CD4-positive, alpha-beta T cell treated with Interleukin-4 for 1 hour (primary cell): ENCODE measurements around the gene ALOXE3.
A peak's percentile ranks its signal among the peaks of the same experiment; 100 is the strongest.
"Not testable (repeated sequence)": the region's sequence is repeated elsewhere in the genome, so short reads cannot be mapped to it uniquely, and the experiment has no call there.

Source experiments
- DNase-seq, 2 donors: peaks; one replicate each; pipeline ENCODE4 v3.0.0-alpha.2; 2020 to 2022

The ALOXE3 gene

DNA sequence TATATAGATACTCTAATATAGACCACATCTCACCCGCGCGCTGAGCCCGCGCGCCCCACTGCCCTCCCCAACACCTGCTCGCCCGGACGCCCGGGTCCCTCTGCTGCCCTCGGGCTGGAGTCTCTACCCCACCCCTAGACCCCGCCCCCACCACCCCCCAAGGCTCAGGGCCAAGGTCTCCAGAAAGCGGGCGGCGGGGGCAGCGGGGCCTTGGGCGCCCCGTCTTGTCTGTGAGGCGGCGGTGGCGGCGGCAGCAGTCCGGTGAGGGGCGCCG, 3.0 kb upstream of the ALOXE3 start:
- no peak for DNase-seq

DNA sequence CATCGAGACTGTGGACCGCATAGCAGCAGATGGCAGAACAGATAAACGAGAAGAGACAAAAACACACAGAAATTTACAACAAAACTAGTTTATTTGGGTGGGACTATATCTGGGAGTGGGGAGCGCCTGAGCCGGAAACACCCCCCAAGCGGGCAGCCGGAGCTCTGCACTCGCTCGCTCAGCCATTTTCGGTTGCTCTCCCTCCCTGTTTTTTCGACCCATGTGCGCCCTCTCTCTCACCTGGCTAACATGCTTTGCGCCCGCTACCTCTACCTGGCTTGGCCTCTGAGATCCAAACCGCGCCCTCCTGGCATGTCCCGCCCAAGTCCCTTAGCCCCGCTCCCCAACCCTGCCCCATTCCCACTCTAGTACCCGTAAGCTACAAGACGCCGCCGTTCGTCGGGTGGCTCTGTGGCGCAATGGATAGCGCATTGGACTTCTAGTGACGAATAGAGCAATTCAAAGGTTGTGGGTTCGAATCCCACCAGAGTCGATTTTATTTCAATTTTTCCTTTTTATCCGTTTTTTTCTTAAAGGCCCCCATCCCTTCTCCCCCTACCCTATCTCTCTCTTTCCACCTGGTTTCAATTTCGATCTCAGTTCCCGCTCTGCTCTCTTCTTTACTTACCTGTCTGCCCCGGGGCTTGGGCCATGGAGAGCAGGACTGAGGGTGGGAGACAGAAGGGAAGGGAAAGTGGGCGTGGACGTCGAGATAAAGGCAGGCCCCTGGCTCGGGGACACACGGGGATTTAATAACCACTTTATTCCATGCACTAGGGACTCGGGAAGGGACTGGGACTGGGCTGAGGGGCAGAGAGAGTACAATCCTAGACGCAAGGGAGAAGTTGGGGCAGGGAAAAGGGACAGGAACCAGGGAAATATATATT, 2.4 kb upstream of the ALOXE3 start:
- peak; percentile 72 to 79 for DNase-seq

DNA sequence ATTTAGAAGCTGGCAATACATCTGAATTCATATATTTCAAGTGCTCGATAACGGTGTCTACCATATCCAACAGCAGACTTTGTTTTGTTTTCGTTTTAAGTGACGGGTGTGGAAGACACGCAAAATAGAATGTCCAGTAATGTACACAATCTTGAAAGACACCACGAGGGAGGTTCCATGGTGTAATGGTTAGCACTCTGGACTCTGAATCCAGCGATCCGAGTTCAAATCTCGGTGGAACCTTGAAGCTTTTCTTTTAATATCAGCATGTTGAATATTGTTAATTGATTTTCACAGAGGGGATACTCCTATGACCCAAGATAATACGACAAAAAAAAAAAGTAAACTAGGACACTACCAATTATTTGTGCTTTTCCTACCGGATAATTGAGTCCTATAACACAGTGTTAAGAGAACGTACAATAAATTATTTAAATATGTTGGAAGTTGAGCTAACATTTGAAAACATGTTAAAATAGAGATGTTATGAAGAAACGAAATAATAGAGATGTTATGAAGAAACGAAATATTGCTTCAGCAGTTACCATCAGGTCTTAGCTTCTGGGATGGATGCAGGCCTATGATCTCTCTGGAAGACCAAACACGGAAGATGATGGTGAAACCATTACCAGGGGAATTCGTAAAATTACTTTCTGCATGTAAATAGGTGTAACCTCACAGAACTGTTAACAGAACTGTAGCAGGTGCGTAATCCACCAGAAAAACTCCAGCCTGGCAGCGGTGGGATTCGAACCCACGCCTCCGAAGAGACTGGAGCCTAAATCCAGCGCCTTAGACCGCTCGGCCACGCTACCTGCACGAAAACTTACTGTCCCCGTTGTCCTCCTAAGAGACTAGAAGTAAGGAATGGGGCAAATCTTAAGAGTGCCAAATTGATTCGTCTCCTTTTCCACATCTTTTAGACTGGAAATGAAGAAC, 1.5 kb upstream of the ALOXE3 start:
- DNase-seq: peak; percentile 87 to 95

DNA sequence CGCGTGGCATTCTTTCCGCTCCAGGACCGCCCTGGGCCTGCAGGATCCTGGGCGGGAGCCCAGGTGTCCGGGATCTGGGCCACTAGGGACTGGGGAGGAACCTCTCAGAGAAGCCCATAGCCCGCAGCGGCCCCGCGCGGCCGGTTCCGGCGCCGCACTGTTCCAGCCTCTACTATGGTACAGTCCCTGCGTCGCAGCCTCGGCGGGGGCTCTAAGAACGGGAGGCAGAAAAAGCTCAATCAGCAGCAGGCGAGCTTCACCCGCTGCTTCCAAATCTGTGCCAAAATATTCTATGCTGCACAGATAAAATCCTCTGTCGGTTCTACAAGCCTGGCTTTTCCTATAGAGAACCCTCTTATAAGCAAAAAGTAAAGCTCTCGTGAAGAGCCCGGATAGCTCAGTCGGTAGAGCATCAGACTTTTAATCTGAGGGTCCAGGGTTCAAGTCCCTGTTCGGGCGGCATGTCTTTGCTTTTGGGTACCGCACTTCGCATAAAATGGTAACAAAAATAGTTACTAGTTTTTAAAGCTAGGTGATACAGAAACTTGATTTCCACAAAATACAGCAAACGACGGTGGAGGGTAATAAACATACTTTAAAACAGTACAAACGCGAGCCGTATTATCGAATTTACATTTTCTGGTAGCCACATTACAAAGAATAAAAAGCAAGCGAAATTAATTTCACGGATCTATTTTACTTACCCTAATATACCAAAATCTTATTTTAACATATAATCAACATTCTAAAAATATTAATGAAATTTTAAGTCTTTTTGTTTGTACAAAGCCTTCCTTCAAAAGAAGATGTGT, 661 bp upstream of the ALOXE3 start:
- DNase-seq: peak; percentile 85 to 92

DNA sequence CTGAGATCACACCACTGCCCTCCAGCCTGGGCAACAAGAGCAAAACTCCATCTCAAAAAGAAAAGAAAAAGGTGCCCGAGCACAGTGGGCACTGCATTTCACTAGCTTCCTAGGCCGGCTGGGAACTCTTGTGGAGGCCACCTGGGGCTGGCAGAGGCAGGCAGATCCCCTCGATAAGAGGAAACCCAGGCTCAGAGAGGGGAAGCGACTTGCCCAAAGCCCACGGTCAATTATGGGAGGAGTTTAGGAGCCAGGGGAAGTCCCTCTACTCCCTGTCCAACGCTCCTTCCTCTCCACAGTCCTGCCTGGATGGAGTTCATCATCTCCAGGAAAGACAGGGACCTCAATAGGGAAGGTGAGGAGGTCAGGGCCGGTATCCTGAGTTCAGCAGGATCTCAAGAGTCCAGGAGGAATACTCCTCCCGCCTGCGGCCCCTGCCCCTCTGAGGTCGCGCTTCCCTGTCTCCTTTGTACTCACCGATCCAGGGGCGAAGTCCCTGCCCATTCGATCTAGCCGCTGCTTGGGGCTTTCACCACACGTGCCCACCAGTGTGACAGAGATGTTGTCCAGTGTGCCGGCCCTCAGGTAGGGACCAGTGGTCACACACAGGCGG, 841 bp downstream of the ALOXE3 start:
- no peak for DNase-seq

DNA sequence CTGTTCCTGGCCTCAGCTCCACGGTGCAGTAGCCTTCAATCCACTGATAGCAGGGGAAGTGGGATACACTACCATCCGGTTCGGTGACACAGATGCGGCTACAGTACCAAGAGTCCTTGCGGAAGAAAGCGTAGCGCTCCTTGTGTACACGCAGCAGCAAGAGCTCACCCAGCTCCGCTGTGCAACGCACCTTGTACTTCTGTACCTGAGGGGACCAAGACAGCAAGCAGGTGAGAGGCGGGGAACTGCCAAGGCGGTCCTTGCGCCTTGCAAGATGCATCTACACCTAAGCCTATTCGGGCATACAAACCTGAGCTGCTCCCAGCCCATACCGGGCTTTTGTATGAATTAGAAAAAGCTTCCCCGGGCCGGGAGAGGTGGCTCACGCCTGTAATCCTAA, 1.5 kb downstream of the ALOXE3 start:
- no peak for DNase-seq

DNA sequence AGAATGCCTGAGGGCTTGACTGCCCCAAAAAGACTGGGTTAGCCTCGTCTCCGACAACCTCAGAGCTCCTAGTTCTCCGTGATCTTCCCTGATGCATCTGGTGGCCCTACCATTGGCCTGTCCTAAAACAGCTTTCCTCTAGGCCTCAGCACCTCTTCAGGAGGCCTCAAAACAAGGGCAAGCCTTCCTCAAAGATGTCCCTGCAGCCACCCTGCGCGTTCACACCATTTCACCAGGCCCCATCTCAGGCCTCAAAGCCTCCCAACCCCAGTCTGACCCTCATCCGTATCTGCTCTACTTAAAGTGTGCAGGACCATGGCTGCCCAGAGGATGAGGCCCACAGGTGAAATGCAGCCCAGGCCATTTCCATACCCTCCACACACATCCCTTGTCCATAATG, 7.4 kb downstream of the ALOXE3 start:
- DNase-seq: no peak

DNA sequence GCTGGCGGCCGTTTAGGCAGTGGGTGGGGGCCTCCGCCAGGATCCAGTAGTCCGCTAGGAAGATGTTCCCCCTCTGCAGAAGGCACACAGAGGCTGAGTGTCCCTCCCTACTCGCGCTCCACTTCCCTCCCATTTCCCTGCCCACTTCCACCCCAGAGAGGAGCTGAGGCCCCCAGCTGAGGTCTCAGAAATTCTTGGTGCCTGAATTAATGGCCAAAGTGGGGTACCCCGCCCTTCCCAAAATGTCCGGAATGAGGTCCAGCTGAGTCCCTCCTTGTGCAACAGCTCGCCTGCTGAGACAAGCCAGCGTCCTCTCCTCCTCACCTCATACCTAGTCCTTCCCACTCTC, 7.9 kb downstream of the ALOXE3 start:
- DNase-seq: no peak

DNA sequence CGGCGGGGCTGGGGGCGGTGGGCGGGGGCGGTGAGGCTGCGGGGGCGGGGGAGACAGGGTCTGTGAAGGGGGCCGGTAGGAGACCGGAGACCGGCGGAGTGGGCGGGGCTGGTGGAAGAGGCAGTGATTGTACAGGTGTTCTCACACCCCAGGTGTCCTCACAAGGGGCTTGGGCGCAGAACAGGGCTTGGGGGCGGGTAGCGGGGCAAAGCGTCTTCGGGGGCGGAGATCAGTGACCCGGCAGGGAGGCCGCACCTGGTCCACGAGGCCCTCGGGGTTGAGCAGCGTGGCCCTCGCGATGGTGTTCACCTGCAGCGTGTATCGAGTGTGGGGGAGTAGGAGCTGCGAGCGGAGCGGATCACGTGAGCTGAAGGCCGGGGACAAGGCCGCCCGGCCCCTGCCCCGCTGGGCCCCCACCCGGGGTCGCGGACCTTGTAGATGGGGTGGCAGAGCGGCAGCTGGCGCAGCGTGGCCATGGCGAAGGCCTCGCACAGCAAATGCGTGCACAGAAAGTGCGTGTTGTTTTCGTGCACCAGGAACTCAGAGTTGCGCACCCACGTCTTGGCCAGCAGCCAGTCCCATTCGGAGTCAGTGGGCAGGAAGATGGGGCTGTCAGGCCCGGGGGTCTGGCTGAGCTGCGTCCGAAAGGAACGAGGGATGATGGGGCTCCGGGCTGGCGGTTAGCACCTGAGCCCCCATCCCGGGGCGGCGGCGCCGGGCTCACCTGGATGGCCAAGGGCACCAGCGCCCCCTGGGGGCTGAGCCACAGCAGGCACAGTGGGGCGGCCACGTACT, 8.5 kb downstream of the ALOXE3 start:
- DNase-seq: peak; percentile 77 to 81

DNA sequence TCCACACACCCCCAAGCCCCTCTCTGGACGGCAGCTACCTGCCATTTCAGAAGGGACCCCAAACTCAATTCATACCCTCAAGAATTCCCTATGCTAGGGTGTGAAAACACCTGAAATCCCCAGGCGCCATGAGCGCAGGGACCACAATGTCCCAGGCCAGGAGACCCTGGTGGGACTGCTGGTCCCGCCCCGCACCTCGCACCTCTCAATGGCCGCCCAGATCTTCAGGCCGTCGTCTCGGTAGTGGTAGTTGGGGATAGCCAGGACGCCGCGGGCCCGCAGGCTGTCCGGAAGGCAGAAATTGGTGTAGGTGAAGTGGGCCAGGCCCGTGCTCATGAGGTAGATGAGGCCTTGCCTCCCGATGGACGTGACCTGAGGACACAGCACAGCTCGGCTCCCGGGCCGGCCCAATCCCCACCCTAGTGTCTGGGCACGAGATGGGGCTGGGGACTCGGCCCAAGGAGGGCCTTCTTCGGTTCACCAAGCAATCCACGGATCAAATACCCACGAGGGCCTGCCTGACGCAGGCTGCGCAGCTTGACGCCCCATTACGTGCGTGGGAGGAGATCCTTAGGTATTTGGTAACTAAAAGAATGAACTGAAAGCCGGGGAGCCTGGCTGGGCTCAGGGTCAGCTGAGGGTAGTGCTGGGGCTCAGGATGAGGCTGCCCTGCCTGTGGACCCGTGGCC, 9.2 kb downstream of the ALOXE3 start:
- DNase-seq: no peak

DNA sequence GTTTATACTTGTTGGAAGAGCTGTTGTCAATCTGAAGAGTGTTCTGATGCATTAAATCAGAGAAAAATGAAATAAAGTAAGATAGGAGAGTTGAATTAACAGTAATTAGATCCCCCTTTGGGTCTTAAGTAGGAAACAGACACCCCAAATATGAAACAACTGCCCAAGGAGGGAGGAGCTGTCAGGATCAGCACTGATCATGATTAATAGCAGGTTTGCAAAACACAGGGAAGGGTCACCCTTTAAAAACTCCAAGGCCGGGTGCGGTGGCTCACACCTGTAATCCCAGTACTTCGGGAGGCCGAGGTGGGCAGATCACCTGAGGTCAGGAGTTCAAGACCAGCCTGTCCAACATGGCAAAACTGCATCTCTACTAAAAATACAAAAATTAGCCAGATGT, 11.3 kb downstream of the ALOXE3 start:
- DNase-seq: not testable (repeated sequence)

DNA sequence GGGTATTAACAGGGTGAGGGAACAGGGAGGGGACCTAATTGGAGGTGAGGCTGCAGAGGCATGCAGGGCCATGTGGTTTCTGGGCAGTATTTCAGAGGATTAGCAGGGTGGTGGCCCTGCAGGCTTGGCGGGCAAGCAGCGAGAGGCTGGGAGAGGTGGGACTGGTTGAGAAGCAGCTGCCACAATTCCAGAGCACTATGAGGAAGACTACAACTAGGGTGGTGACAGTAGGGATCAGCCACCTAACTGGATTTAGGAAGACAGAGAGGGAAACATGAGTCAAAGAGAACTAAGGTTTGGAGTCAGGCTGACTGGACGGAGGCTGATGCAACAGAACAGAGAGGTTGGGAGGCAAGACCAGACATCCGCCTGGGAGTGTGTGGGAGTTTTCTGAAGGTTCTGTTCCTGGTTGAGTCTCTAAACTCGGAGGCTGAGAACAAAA, 12.3 kb downstream of the ALOXE3 start:
- no peak for DNase-seq

DNA sequence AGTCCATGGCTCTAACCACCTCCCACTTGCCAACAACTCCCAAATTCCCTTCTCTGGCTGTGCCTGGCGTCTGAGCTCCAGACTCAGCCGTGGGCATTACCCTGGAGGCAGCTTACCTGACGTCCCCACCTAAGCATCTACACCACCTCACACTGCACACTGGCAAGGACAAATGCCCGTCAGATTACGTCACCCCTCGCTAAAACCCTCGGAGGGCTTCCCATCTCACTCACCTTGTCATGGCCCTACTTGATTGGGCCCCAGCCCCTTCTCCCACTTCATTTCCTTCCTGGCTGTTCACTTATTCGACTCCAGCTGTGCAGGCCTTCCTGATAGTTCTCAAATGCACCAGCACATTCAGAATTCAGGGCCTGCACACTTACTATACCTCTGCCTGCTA, 13.4 kb downstream of the ALOXE3 start:
- no peak for DNase-seq

DNA sequence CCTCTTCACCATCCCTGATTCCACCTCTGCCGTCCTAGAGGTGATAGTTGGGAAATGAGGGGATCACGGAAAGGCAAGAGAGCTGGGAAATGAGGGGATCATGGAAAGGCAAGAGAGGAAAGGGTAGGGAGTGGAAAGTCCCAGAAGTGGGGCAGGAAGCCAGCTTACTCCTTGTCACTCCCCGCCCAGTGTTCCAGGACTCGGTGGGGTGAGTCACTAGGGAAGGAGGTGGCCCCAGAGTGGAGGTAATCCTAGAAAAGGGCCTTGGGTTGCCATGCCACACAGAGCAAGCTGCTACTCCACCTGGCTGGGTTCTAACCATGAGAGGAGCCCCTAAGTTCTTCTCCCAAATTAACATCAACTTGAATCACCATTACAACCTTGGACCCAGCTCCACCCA, 14.8 kb downstream of the ALOXE3 start:
- DNase-seq: no peak

DNA sequence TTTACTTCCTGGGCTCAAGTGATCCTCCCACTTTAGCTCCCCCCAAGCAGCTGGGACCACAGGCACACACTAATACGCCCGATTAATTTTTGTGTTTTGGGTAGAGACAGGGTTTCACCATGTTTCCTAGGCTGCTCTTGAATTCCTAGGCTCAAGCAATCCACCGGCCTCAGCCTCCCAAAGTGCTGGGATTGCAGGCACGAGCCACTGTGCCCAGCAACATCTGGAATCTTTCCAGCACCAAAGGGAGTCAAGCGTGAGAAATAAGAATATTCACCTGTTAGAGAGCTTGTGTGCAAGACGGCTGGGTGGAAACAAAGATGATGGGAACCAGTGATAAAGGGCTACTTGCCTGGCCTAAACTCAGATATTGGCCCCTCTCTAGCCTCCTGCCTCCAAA, 16.6 kb downstream of the ALOXE3 start:
- no peak for DNase-seq

DNA sequence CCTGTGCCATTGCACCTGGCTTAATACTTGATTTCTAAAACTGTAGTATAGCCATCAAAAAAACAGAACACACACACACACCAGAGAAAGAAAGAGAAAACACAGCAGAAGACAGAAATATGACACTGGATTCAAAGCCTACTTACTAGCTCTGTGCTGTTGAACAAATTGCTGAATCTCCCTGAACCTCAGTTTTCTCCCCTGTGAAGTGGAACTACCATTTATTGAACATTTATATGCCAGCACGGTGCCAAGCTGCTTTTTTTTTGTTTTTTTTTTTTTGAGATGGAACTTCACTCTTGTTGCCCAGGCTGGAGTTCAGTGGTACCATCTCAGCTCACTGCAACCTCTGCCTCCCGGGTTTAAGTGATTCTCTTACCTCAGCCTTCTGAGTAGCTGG, 17.6 kb downstream of the ALOXE3 start:
- no peak for DNase-seq

DNA sequence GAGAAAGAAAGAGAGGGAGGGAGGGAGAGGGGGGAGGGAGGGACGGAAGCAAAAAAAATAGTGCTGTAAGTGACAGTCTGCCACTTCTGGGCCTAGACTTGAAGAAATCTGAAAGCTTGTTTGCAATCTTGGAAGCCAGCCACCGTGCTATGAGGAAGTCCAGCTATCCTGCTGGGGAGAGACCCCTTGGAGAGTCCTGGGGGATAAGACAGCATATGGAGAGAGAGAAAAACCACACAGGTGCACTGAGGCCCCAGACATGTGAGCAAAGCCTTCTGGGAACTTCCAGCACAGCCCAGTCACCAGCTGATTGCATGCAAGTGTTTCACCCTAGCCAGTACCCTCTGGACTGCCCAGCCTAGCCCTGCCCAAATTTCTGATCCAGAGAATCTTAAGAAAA, 18.2 kb downstream of the ALOXE3 start:
- DNase-seq: no peak

DNA sequence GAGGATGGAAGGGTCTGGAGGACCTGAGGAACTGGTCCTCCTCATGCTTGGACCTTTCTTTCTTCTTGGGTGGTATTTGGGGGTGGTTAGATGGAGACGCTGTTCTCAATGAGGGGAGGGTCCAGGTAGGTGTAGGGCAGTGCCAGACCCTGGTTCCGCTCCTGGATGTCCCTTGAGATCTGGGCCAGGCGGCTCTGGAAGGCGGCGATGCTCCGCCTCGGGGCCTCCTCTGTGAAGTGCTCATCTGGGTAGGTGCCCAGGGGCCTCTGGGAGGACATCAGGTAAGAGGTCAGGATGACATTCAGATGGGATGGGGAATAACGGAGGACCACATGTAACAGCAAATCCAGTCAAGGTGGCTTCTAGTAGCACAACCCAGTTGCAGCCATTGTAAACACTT, 21.8 kb downstream of the ALOXE3 start:
- no peak for DNase-seq

DNA sequence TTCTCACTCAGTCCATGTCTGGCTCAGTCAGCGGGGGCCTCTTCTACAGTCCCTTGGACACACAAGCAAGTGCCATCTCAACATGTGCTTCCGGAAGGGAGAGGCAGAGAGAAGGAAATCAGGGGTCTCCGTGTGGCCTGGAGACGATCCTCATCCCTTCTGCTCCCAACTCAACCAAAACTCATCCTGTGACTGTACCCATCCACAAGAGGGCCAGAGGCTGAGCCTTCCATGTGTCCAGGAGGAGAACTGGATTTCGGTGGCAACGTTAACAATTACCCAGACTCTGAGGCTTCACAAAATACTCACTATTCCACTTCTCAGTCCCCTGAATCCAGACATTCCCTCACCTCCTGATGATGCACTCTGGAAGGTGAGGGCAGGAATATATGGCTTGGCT, 23.0 kb downstream of the ALOXE3 start:
- DNase-seq: no peak

DNA sequence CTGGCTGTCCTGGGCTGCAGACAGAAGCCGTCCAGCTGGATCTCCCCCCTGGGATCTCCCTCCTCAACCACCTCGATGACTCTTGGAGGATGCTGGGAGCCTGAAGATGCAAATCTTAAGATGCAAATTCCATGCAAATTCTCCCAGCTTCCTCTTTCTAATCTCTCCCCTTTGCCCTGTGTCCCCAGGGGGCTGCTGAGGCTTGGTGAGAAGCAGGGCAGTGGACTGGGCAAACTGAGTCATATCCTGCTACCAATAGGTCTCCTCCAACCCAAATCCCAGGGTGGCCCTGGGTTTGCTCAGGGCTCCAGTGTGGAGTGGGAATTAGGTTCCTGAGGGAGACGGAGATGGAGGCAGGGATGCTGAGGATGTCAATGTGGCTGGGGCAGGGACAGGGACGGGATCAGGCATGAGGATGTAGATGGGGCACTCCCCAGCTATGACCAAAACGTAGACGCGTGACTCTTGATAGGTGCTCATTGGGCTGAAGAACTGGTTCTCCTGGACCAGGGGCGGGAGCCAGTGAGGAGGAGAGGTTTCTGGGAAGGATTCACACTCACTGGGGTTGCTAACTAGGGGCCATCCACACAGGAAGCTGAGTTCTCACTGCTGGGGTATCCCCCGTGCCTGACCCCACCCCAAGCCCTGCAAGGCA, 27.2 kb downstream of the ALOXE3 start:
- DNase-seq: peak in 1 of 2 donors; percentile 46

DNA sequence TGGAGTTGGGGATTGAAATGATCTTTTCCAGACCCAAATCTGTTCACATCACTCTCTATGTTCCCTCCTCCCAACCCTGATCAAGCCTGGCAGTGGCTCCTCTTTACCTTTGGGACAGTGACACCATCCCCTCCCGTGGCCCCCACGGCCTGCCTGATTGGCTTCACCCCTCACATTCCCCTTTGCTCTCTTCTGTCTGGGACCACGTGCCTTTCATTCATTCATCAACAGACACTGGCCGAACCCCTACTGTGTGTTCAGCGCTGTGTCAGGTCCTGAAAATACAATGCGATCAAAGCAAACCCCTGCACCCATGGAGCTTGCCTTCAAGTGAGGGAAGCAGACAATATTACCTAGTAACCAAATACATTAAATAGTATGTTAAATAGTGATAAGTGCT, 28.6 kb downstream of the ALOXE3 start:
- DNase-seq: no peak
